ENCODE results near the gene AGPAT2.

DNA sequence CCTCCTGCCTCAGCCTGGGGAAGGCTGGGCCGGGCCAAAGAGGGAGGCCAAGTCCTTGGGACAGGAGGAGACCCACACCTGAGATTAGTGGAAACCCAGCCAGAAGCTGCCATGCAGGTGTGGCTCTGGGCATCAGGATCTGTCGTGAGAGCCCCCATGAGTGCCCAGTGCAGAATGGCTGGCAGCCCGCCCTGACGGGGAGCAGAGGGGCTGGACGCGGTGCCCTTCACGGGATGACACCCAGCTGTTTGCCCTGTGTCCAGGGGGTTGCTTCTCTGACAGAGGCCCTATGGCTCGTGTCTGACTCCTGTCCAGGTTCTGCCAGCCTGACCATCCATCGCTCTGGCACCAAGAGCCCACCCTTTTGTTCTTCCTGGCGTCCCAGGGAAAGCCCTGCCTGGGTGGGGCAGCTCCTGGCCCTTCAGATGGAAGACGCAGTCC, 33.7 kb upstream of the AGPAT2 start:
- TF ChIP-seq EZH2phosphoT487 (IDR thresholded peaks at IDR 0.05; ENCODE audit: borderline replicate concordance, low read length): no peak
- TF ChIP-seq, protein P1, sequence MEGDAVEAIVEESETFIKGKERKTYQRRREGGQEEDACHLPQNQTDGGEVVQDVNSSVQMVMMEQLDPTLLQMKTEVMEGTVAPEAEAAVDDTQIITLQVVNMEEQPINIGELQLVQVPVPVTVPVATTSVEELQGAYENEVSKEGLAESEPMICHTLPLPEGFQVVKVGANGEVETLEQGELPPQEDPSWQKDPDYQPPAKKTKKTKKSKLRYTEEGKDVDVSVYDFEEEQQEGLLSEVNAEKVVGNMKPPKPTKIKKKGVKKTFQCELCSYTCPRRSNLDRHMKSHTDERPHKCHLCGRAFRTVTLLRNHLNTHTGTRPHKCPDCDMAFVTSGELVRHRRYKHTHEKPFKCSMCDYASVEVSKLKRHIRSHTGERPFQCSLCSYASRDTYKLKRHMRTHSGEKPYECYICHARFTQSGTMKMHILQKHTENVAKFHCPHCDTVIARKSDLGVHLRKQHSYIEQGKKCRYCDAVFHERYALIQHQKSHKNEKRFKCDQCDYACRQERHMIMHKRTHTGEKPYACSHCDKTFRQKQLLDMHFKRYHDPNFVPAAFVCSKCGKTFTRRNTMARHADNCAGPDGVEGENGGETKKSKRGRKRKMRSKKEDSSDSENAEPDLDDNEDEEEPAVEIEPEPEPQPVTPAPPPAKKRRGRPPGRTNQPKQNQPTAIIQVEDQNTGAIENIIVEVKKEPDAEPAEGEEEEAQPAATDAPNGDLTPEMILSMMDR (IDR thresholded peaks at IDR 0.05; ENCODE audit: low read depth, low read length, poor library complexity, severe bottlenecking): no peak
